Uterus (tissue), 2 donors: Measurements from ENCODE around the gene SRGAP2B.
"Not testable (repeated sequence)": the region's sequence is repeated elsewhere in the genome, so short reads cannot be mapped to it uniquely, and the experiment has no call there.

Source experiments
- POLR2A ChIP-seq, 2 donors: fragments of 450-650 bp; IDR thresholded peaks; one replicate each; pipeline ENCODE4 v1.6.1; 2016; ENCODE audit warnings: antibody characterized with exemption in 2 of 2, mild to moderate bottlenecking in 1 of 2, moderate library complexity in 1 of 2
- TF ChIP-seq, protein P1 (sequence below), 4 experiments: fragments of 200-600 bp in 2 of 4; fragments of 450-650 bp in 2 of 4; sonication (generic) in 2 of 4; IDR thresholded peaks; one replicate each; pipeline ENCODE4 v1.5.1; 2016 to 2019; ENCODE audit warnings: antibody characterized with exemption in 4 of 4, mild to moderate bottlenecking in 2 of 4, moderate library complexity in 1 of 4

DNA sequence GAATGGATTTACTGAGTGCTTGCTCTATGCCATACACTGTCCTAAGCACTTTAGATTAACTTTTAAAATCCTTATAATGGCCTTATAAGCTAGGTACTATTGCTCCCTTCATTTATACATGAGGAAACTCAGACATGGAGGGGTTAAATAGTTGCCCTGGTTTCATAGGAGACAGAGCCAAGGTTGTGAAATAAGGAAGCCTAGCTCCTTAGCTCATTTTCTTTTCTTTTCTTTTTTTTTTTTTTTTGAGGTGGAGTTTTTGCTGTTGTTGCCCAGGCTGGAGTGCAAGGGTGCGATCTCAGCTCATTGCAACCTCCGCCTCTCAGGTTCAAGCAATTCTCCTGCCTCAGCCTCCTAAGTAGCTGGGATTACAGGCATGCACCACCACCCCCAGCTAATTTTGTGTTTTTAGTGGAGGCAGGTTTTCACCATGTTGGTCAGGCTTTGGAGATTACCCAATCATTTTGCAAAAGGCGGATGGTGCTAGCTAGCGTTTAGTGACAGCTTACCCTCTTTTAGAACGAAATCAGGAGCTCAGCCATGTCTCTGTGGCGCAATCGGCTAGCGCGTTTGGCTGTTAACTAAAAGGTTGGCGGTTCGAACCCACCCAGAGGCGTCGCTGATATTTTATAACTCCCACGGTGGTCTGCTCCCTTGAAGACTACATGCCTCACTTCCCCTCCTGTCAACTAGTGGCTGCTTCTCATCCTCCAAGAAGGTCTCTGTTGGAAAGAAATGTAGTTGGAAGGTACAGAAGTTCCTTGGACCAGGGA, 33.8 kb upstream of the SRGAP2B start:
- TF ChIP-seq, protein P1, sequence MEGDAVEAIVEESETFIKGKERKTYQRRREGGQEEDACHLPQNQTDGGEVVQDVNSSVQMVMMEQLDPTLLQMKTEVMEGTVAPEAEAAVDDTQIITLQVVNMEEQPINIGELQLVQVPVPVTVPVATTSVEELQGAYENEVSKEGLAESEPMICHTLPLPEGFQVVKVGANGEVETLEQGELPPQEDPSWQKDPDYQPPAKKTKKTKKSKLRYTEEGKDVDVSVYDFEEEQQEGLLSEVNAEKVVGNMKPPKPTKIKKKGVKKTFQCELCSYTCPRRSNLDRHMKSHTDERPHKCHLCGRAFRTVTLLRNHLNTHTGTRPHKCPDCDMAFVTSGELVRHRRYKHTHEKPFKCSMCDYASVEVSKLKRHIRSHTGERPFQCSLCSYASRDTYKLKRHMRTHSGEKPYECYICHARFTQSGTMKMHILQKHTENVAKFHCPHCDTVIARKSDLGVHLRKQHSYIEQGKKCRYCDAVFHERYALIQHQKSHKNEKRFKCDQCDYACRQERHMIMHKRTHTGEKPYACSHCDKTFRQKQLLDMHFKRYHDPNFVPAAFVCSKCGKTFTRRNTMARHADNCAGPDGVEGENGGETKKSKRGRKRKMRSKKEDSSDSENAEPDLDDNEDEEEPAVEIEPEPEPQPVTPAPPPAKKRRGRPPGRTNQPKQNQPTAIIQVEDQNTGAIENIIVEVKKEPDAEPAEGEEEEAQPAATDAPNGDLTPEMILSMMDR (IDR thresholded peaks at IDR 0.05), result not testable (repeated sequence)
- not testable (repeated sequence) for TF ChIP-seq POLR2A (IDR thresholded peaks at IDR 0.05)
